Fibroblast of lung (primary cell): Measurements from ENCODE around the gene SH3D19.

ENCODE experiments used
- EZH2 ChIP-seq: IDR thresholded peaks from 2 replicates; pipeline ENCODE4 v1.5.1; 2012; ENCODE audit warnings: low read length, control low read depth, mild to moderate bottlenecking; ENCODE audit errors: missing control alignments
- TF ChIP-seq, protein P1 (sequence below), 2 donors: IDR thresholded peaks in 1 of 2; conservative IDR thresholded peaks in 1 of 2; 1 replicate in 1 of 2; 2 replicates in 1 of 2; pipeline ENCODE4 v1.5.1; 2011 to 2012; ENCODE audit warnings: low read length in 2 of 2, control low read depth in 1 of 2, inconsistent platforms in 1 of 2, low read depth in 1 of 2, mild to moderate bottlenecking in 1 of 2

DNA sequence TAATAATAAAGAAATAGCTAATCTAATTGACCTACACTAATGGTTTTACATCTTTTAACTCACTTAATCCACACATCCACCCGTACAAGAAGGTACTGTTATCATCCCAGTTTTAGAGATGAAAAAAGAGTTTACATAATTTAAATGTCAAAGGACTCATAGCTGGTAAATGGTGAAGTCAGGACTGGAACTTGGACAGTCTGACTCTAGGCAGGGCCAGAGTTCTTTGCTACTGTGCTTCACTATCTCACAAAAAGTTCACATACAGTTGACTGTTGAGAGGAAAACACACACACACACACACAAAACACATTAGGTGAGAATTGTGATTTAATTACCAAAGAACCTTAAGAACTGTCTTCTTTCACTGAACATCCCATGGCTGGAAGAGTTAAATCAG, 119.7 kb downstream of the SH3D19 start:
- TF ChIP-seq EZH2, result no peak
- TF ChIP-seq, protein P1, sequence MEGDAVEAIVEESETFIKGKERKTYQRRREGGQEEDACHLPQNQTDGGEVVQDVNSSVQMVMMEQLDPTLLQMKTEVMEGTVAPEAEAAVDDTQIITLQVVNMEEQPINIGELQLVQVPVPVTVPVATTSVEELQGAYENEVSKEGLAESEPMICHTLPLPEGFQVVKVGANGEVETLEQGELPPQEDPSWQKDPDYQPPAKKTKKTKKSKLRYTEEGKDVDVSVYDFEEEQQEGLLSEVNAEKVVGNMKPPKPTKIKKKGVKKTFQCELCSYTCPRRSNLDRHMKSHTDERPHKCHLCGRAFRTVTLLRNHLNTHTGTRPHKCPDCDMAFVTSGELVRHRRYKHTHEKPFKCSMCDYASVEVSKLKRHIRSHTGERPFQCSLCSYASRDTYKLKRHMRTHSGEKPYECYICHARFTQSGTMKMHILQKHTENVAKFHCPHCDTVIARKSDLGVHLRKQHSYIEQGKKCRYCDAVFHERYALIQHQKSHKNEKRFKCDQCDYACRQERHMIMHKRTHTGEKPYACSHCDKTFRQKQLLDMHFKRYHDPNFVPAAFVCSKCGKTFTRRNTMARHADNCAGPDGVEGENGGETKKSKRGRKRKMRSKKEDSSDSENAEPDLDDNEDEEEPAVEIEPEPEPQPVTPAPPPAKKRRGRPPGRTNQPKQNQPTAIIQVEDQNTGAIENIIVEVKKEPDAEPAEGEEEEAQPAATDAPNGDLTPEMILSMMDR (conservative IDR thresholded peaks at IDR 0.05 in 1 of 2, IDR thresholded peaks at IDR 0.05 in 1 of 2; ENCODE audit: low read depth in 1 of 2, low read length in 2 of 2), result no peak
